Measurements from ENCODE around the gene KIR2DL1. TPM values are rescaled to one million over a fixed set of nuclear protein-coding genes. Genes with fewer than 3 reads are reported as not detected.
"Not testable (repeated sequence)": the region's sequence is repeated elsewhere in the genome, so short reads cannot be mapped to it uniquely, and the experiment has no call there.

The KIR2DL1 gene
- total RNA-seq, 2 experiments from 2014 or later: not detected

- Histone ChIP-seq H3K4me3 (ENCODE audit: low read length) (no peak overlapping the region), H3K36me3 (ENCODE audit: insufficient read depth, low read length) (no peaks in the 10 kb centered on the region), H3K27me3 (ENCODE audit: control insufficient read depth in 1 of 2, insufficient read depth in 2 of 2, low read length in 2 of 2) (no peaks in the 10 kb centered on the region), H3K4me1 (ENCODE audit: insufficient read depth, low read length) (no peaks in the 10 kb centered on the region), H3K27ac (ENCODE audit: low read depth in 1 of 2, low read length in 2 of 2) (no peak overlapping the region), H3K9me3 (ENCODE audit: control insufficient read depth in 1 of 2, insufficient read depth in 1 of 2, low read length in 2 of 2) (peaks cover 0 to 5% of the 10 kb centered on the region in 2 experiments)
- H3K4me1 Mint-ChIP-seq (ENCODE audit: low read depth): no peaks in the 10 kb centered on the region
- H3K36me3 Mint-ChIP-seq (ENCODE audit: low read depth): no peaks in the 10 kb centered on the region
- ChIA-PET POLR2A (no interaction called here), CTCF (no interaction called here)
- ATAC-seq (ENCODE audit: poor library complexity) (no peak), DNase-seq (no peak)
- H3K4me3 Mint-ChIP-seq: no peak overlapping the region
- H3K9me3 Mint-ChIP-seq: no peaks in the 10 kb centered on the region
- peaks cover 31% of the 10 kb centered on the region for H3K27me3 Mint-ChIP-seq
- no peak for TF ChIP-seq CTCF (IDR thresholded peaks at IDR 0.05)
- intact Hi-C loops (cut with DNase I, micrococcal nuclease): no loop called here
- no peak overlapping the region for H3K27ac Mint-ChIP-seq
Observed at GRCh38 chr19:54817670-54818536, 48.3 kb downstream of the KIR2DL1 start.

GRCh38 chr19:54824416-54824815, 54.8 kb downstream of the KIR2DL1 start:
- not testable (repeated sequence) for H3K4me3 ChIP-seq (ENCODE audit: low read length); H3K4me1 Mint-ChIP-seq (ENCODE audit: low read depth)

GRCh38 chr19:54825326-54825725, 55.7 kb downstream of the KIR2DL1 start:
- H3K4me3 ChIP-seq (ENCODE audit: low read length); H3K4me1 ChIP-seq (ENCODE audit: insufficient read depth, low read length); CTCF ChIA-PET; H3K27ac Mint-ChIP-seq; ATAC-seq (ENCODE audit: poor library complexity); H3K36me3 ChIP-seq (ENCODE audit: insufficient read depth, low read length); H3K9me3 ChIP-seq (ENCODE audit: control insufficient read depth in 1 of 2, insufficient read depth in 1 of 2, low read length in 2 of 2); H3K27me3 ChIP-seq (ENCODE audit: control insufficient read depth in 1 of 2, insufficient read depth in 2 of 2, low read length in 2 of 2); H3K27ac ChIP-seq (ENCODE audit: low read depth in 1 of 2, low read length in 2 of 2); H3K9me3 Mint-ChIP-seq; intact Hi-C loops (cut with DNase I, micrococcal nuclease); POLR2A ChIA-PET; H3K4me3 Mint-ChIP-seq; H3K4me1 Mint-ChIP-seq (ENCODE audit: low read depth); DNase-seq; H3K36me3 Mint-ChIP-seq (ENCODE audit: low read depth): not testable (repeated sequence)
- H3K27me3 Mint-ChIP-seq: peaks cover 25% of the 10 kb centered on the region

More at GRCh38 chr19:54824416-54824815, 54.8 kb downstream of the KIR2DL1 start:
- H3K36me3 ChIP-seq (ENCODE audit: insufficient read depth, low read length); H3K27me3 ChIP-seq (ENCODE audit: control insufficient read depth in 1 of 2, insufficient read depth in 2 of 2, low read length in 2 of 2); H3K36me3 Mint-ChIP-seq (ENCODE audit: low read depth); ATAC-seq (ENCODE audit: poor library complexity); CTCF ChIA-PET; POLR2A ChIA-PET; H3K4me1 ChIP-seq (ENCODE audit: insufficient read depth, low read length); DNase-seq; H3K27ac ChIP-seq (ENCODE audit: low read depth in 1 of 2, low read length in 2 of 2); H3K9me3 Mint-ChIP-seq; intact Hi-C loops (cut with DNase I, micrococcal nuclease); H3K9me3 ChIP-seq (ENCODE audit: control insufficient read depth in 1 of 2, insufficient read depth in 1 of 2, low read length in 2 of 2); H3K4me3 Mint-ChIP-seq; H3K27ac Mint-ChIP-seq: not testable (repeated sequence)
- H3K27me3 Mint-ChIP-seq: peaks cover 20% of the 10 kb centered on the region

- peaks cover 22% of the 10 kb centered on the region for H3K27me3 Mint-ChIP-seq
- not testable (repeated sequence) for H3K4me1 Mint-ChIP-seq (ENCODE audit: low read depth)
Observed at GRCh38 chr19:54828064-54828463, 58.5 kb downstream of the KIR2DL1 start.

GRCh38 chr19:54832496-54832895, 62.9 kb downstream of the KIR2DL1 start, which contains the start of gene KIR2DS4:
Gene KIR2DS4 (plus strand): TSS chr19:54832676.
- H3K9me3 Mint-ChIP-seq; H3K9me3 ChIP-seq (ENCODE audit: control insufficient read depth in 1 of 2, insufficient read depth in 1 of 2, low read length in 2 of 2); intact Hi-C loops (cut with DNase I, micrococcal nuclease); H3K27me3 Mint-ChIP-seq; H3K4me3 ChIP-seq (ENCODE audit: low read length); H3K4me1 ChIP-seq (ENCODE audit: insufficient read depth, low read length); ATAC-seq (ENCODE audit: poor library complexity); H3K36me3 ChIP-seq (ENCODE audit: insufficient read depth, low read length); H3K4me1 Mint-ChIP-seq (ENCODE audit: low read depth); H3K27ac ChIP-seq (ENCODE audit: low read depth in 1 of 2, low read length in 2 of 2); H3K4me3 Mint-ChIP-seq; CTCF ChIA-PET; H3K27ac Mint-ChIP-seq; H3K27me3 ChIP-seq (ENCODE audit: control insufficient read depth in 1 of 2, insufficient read depth in 2 of 2, low read length in 2 of 2); POLR2A ChIA-PET; DNase-seq; H3K36me3 Mint-ChIP-seq (ENCODE audit: low read depth): not testable (repeated sequence)

More at GRCh38 chr19:54828064-54828463, 58.5 kb downstream of the KIR2DL1 start:
- POLR2A ChIA-PET; H3K27ac Mint-ChIP-seq; H3K4me3 ChIP-seq (ENCODE audit: low read length); H3K27me3 ChIP-seq (ENCODE audit: control insufficient read depth in 1 of 2, insufficient read depth in 2 of 2, low read length in 2 of 2); H3K4me1 ChIP-seq (ENCODE audit: insufficient read depth, low read length); H3K4me3 Mint-ChIP-seq; H3K36me3 Mint-ChIP-seq (ENCODE audit: low read depth); intact Hi-C loops (cut with DNase I, micrococcal nuclease); H3K27ac ChIP-seq (ENCODE audit: low read depth in 1 of 2, low read length in 2 of 2); H3K9me3 ChIP-seq (ENCODE audit: control insufficient read depth in 1 of 2, insufficient read depth in 1 of 2, low read length in 2 of 2); CTCF ChIA-PET; H3K36me3 ChIP-seq (ENCODE audit: insufficient read depth, low read length); H3K9me3 Mint-ChIP-seq; ATAC-seq (ENCODE audit: poor library complexity); DNase-seq: not testable (repeated sequence)

Data from CD4-positive, alpha-beta T cell (primary cell).